CD4-positive, alpha-beta T cell treated with Interleukin-6 for 4 hours (primary cell): ENCODE measurements around the gene OR7C2.

Experiments
- DNase-seq: peaks from one replicate; pipeline ENCODE4 v3.0.0-alpha.2; 2020; ENCODE audit warnings: mixed read lengths

OR7C2 gene

GRCh38 chr19:14979476-14980255 is 38.4 kb downstream of the OR7C2 start, which contains the start of gene SLC1A6:
Gene SLC1A6, minus strand, starts transcription at chr19:14979864. Its CDS starts 6,954 bp downstream, at chr19:14972910.
- DNase-seq: no peak

GRCh38 chr19:14985133-14985532 is 43.8 kb downstream of the OR7C2 start:
- no peak for DNase-seq
